ENCODE results near the gene OR6Y1. TPM values are rescaled to one million over a fixed set of nuclear protein-coding genes. Genes with fewer than 3 reads are reported as not detected.

OR6Y1 gene
- polyA plus RNA-seq, 1 donor (not counting 4 experiments of a cell fraction or from before 2014, with no cell fraction given), result not detected

DNA sequence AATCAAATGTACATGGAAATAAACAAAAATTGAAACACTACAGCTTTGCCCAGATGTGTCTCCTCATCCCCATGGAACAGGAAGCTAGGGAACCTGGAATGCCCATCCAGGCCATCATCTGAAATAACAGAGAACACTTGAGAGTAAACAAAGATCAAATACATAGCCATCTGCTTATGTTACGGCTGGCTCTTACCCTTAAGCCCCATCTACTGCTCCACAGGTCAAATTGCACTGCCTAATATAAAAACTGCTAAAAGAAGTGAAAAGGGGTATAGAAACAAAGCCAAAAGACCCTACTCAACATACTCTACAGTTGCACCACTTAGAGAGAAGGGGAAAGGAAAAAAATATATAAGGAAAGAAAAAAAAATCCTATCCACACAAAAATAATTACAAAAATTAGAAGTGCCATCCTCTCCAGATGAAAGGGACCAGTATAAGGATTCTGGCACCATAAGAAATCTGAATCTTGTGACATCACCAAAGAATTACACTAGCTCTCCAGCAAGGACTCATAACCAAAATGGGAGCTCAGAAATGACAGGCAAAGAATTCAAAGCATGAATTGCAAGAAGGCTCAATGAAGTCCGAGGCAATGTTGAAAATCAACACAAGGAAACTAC lies 26.9 kb downstream of the OR6Y1 start:
- Histone ChIP-seq H3K4me2 (ENCODE audit: control insufficient read depth, extremely low read depth, insufficient read depth, low read depth, low read length) (no peak overlapping the region), H3K27ac (ENCODE audit: control insufficient read depth, insufficient read depth, low read length) (no peak overlapping the region), H3K79me2 (ENCODE audit: control insufficient read depth, insufficient read depth, low read length) (no peaks in the 10 kb centered on the region), H3K4me3 (ENCODE audit: control insufficient read depth in 2 of 3, extremely low read depth in 1 of 3, insufficient read depth in 2 of 3, low read depth in 1 of 3, low read length in 3 of 3) (no peak overlapping the region), H3K27me3 (ENCODE audit: control insufficient read depth, extremely low read depth, insufficient read depth, low read length) (no peaks in the 10 kb centered on the region), H3K9me3 (ENCODE audit: control insufficient read depth, low read depth, low read length) (no peaks in the 10 kb centered on the region), H3K36me3 (ENCODE audit: control insufficient read depth in 2 of 2, extremely low read depth in 1 of 2, insufficient read depth in 2 of 2, low read length in 2 of 2) (no peaks in the 10 kb centered on the region), H2AFZ (ENCODE audit: control insufficient read depth, low read length) (no peak overlapping the region), H3K9me1 (ENCODE audit: control insufficient read depth, extremely low read depth, insufficient read depth, low read length) (no peaks in the 10 kb centered on the region), H4K20me1 (ENCODE audit: control insufficient read depth, extremely low read depth, insufficient read depth, low read length) (no peaks in the 10 kb centered on the region), H3K9ac (ENCODE audit: control insufficient read depth, extremely low read depth, insufficient read depth, low read length) (no peak overlapping the region), H3K4me1 (ENCODE audit: control insufficient read depth, extremely low read depth, insufficient read depth, low read length) (no peaks in the 10 kb centered on the region)
- dilution Hi-C loops (cut with MboI; ENCODE audit: extremely low pct_ligation_motif_present, low sequenced_read_pairs), result no loop called here
- FAIRE-seq, result peak; percentile 51
- TF ChIP-seq CTCF (optimal IDR thresholded peaks at IDR 0.05 in 1 of 3, IDR thresholded peaks at IDR 0.05 in 1 of 3, conservative IDR thresholded peaks at IDR 0.05 in 1 of 3; ENCODE audit: extremely low read depth in 1 of 3, insufficient read depth in 2 of 3, low read length in 3 of 3), result peak; percentile 30 to 43 (median 37)
- TF ChIP-seq EZH2 (IDR thresholded peaks at IDR 0.05; ENCODE audit: low read length), result no peak
- DNase-seq (ENCODE audit: low read depth, low spot score), result no peak

DNA sequence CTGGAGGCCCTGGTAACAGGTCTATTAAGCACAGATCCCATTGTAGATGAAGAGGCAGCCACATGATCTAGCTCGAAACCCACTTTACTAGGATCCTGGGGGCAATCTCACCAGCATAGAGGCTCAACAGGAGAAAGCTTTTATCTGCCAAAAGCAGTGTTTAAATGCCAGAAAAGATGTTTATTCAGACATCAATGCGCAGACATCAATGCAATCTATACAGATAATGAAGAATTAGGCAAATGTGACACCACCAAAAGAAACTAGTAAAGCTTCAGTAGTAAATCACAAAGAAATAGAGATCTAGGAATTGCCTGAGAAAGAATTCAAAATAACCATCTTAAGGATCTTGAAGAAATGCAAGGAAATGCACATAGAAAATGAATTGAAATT lies 32.5 kb downstream of the OR6Y1 start:
- no peaks in the 10 kb centered on the region for H3K36me3 ChIP-seq (ENCODE audit: control insufficient read depth in 2 of 2, extremely low read depth in 1 of 2, insufficient read depth in 2 of 2, low read length in 2 of 2)
- dilution Hi-C loops (cut with MboI; ENCODE audit: extremely low pct_ligation_motif_present, low sequenced_read_pairs), result no loop called here
- H3K9me1 ChIP-seq (ENCODE audit: control insufficient read depth, extremely low read depth, insufficient read depth, low read length), result no peaks in the 10 kb centered on the region
- no peaks in the 10 kb centered on the region for H3K27me3 ChIP-seq (ENCODE audit: control insufficient read depth, extremely low read depth, insufficient read depth, low read length)
- no peaks in the 10 kb centered on the region for H3K9me3 ChIP-seq (ENCODE audit: control insufficient read depth, low read depth, low read length)
- FAIRE-seq, result no peak
- no peak overlapping the region for H3K4me3 ChIP-seq (ENCODE audit: control insufficient read depth in 2 of 3, extremely low read depth in 1 of 3, insufficient read depth in 2 of 3, low read depth in 1 of 3, low read length in 3 of 3)
- no peak for TF ChIP-seq EZH2 (IDR thresholded peaks at IDR 0.05; ENCODE audit: low read length)
- TF ChIP-seq CTCF (optimal IDR thresholded peaks at IDR 0.05 in 1 of 3, IDR thresholded peaks at IDR 0.05 in 1 of 3, conservative IDR thresholded peaks at IDR 0.05 in 1 of 3; ENCODE audit: extremely low read depth in 1 of 3, insufficient read depth in 2 of 3, low read length in 3 of 3), result no peak
- no peak for DNase-seq (ENCODE audit: low read depth, low spot score)
- H2AFZ ChIP-seq (ENCODE audit: control insufficient read depth, low read length), result no peak overlapping the region
- H3K27ac ChIP-seq (ENCODE audit: control insufficient read depth, insufficient read depth, low read length), result no peak overlapping the region
- H3K4me1 ChIP-seq (ENCODE audit: control insufficient read depth, extremely low read depth, insufficient read depth, low read length), result no peaks in the 10 kb centered on the region
- no peak overlapping the region for H3K4me2 ChIP-seq (ENCODE audit: control insufficient read depth, extremely low read depth, insufficient read depth, low read depth, low read length)
- H3K9ac ChIP-seq (ENCODE audit: control insufficient read depth, extremely low read depth, insufficient read depth, low read length), result no peak overlapping the region
- no peaks in the 10 kb centered on the region for H4K20me1 ChIP-seq (ENCODE audit: control insufficient read depth, extremely low read depth, insufficient read depth, low read length)
- H3K79me2 ChIP-seq (ENCODE audit: control insufficient read depth, insufficient read depth, low read length), result no peaks in the 10 kb centered on the region

Measured in keratinocyte (primary cell).